HepG2 (cell line): ENCODE data around the gene MRE11. TPM values are rescaled to one million over a fixed set of nuclear protein-coding genes. Genes with fewer than 3 reads are reported as not detected.

Experiments used
- ASH2L ChIP-seq: fragments of 300-600, 200-600 bp; sonication (generic); IDR thresholded peaks from 2 replicates; pipeline ENCODE4 v1.7.0; 2017; ENCODE audit warnings: low read depth, mild to moderate bottlenecking, moderate library complexity, mixed read lengths, low read length; ENCODE audit not compliant: insufficient read length
- CREB3 ChIP-seq: sonication (generic); formaldehyde crosslinking; IDR thresholded peaks from 2 replicates; pipeline ENCODE4 v1.5.0; 2020; ENCODE audit warnings: missing genetic modification reagents
- MAZ ChIP-seq, 2 experiments: sonication (generic) in 1 of 2; formaldehyde crosslinking in 1 of 2; IDR thresholded peaks; 2 replicates each; pipeline versions ENCODE4 v1.5.0 to v1.6.1; 2012 to 2020; ENCODE audit warnings: low read depth in 2 of 2, mild to moderate bottlenecking in 2 of 2, borderline replicate concordance in 1 of 2, improper control_type of control experiment in 1 of 2, low read length in 1 of 2, missing genetic modification reagents in 1 of 2, moderate library complexity in 1 of 2
- MLXIP ChIP-seq: sonication (generic); formaldehyde crosslinking; IDR thresholded peaks from 2 replicates; pipeline ENCODE4 v1.9.0; 2021; ENCODE audit warnings: missing genetic modification reagents, borderline replicate concordance
- MTERF4 ChIP-seq: sonication (generic); formaldehyde crosslinking; IDR thresholded peaks from 2 replicates; pipeline ENCODE4 v1.8.0; 2023; ENCODE audit warnings: mild to moderate bottlenecking, missing genetic modification reagents
- MYC ChIP-seq: sonication (generic); formaldehyde crosslinking; IDR thresholded peaks from 2 replicates; pipeline ENCODE4 v1.9.0; 2021; ENCODE audit warnings: missing genetic modification reagents, borderline replicate concordance
- PBX2 ChIP-seq: IDR thresholded peaks from 2 replicates; pipeline ENCODE4 v1.6.1; 2016; ENCODE audit warnings: control low read depth
- PHF5A ChIP-seq: IDR thresholded peaks from one replicate; pipeline ENCODE4 v1.6.1; 2018; ENCODE audit warnings: low read depth, missing genetic modification reagents; ENCODE audit not compliant: unreplicated experiment
- SMAD9 ChIP-seq: sonication (generic); formaldehyde crosslinking; IDR thresholded peaks from 2 replicates; pipeline ENCODE4 v1.5.1; 2020; ENCODE audit warnings: mild to moderate bottlenecking, missing genetic modification reagents
- SMARCE1 ChIP-seq: fragments of 450-650 bp; IDR thresholded peaks from 2 replicates; pipeline ENCODE4 v1.6.1; 2017; ENCODE audit warnings: borderline replicate concordance
- TFAP4 ChIP-seq: sonication (generic); IDR thresholded peaks from 2 replicates; pipeline ENCODE4 v1.6.1; 2016; ENCODE audit warnings: low read depth, borderline replicate concordance
- YY1 ChIP-seq: IDR thresholded peaks from 2 replicates; pipeline ENCODE4 v1.6.1; 2011; ENCODE audit warnings: low read length, low read depth, moderate library complexity, mild to moderate bottlenecking; ENCODE audit not compliant: insufficient read depth, insufficient replicate concordance
- ZBTB38 ChIP-seq: sonication (generic); formaldehyde crosslinking; IDR thresholded peaks from 2 replicates; pipeline ENCODE4 v1.5.1; 2020; ENCODE audit warnings: mild to moderate bottlenecking, missing genetic modification reagents
- ZFP37 ChIP-seq: sonication (generic); formaldehyde crosslinking; IDR thresholded peaks from 2 replicates; pipeline ENCODE4 v1.4.0; 2020; ENCODE audit warnings: missing genetic modification reagents, borderline replicate concordance
- ZKSCAN5 ChIP-seq: sonication (generic); formaldehyde crosslinking; IDR thresholded peaks from 2 replicates; pipeline ENCODE4 v1.5.1; 2020; ENCODE audit warnings: mild to moderate bottlenecking, missing genetic modification reagents
- ZNF224 ChIP-seq: sonication (generic); formaldehyde crosslinking; IDR thresholded peaks from 2 replicates; pipeline ENCODE4 v1.5.0; 2020; ENCODE audit warnings: mild to moderate bottlenecking, missing genetic modification reagents
- ZNF230 ChIP-seq: sonication (generic); formaldehyde crosslinking; IDR thresholded peaks from 2 replicates; pipeline ENCODE4 v1.4.0; 2020; ENCODE audit warnings: mild to moderate bottlenecking, missing genetic modification reagents
- ZNF333 ChIP-seq: sonication (generic); formaldehyde crosslinking; IDR thresholded peaks from 2 replicates; pipeline ENCODE4 v1.4.0; 2020; ENCODE audit warnings: mild to moderate bottlenecking, missing genetic modification reagents, borderline replicate concordance
- ZNF362 ChIP-seq: sonication (generic); formaldehyde crosslinking; IDR thresholded peaks from 2 replicates; pipeline ENCODE4 v1.4.0; 2020; ENCODE audit warnings: missing genetic modification reagents, mild to moderate bottlenecking, borderline replicate concordance
- ZNF451 ChIP-seq: sonication (generic); formaldehyde crosslinking; IDR thresholded peaks from 2 replicates; pipeline ENCODE4 v1.5.0; 2020; ENCODE audit warnings: mild to moderate bottlenecking, missing genetic modification reagents
- ZNF616 ChIP-seq: sonication (generic); formaldehyde crosslinking; IDR thresholded peaks from 2 replicates; pipeline ENCODE4 v1.5.0; 2020; ENCODE audit warnings: low read depth, mild to moderate bottlenecking, missing genetic modification reagents
- ZNF7 ChIP-seq: IDR thresholded peaks from 2 replicates; pipeline ENCODE4 v1.6.1; 2016; ENCODE audit warnings: missing biosample characterization, missing genetic modification reagents
- polyA plus RNA-seq, 8 experiments: library from polyadenylated mRNA; depleted of rRNA in 3 of 8; stranded (reverse) in 7 of 8; unstranded in 1 of 8; fragments of >200 nt; fragmentation: Illumina TruSeq in 4 of 8; extraction: Trizol in 4 of 8; gene quantifications; 2 replicates each; pipeline versions ENCODE4 v1.2.1 to v1.2.3, GENCODE V29; 2011 to 2016; ENCODE audit warnings: low read depth in 4 of 8, missing spikeins in 1 of 8, mixed read lengths in 1 of 8; ENCODE audit not compliant: insufficient read depth in 1 of 8
- total RNA-seq, 5 experiments: library from RNA; depleted of rRNA; stranded (reverse); fragments of >200 nt; fragmentation: Illumina TruSeq; extraction: Trizol; gene quantifications; 2 replicates each; pipeline ENCODE4 v1.2.3, GENCODE V29; 2016; ENCODE audit warnings: low read depth in 1 of 5

MRE11 gene
- total and polyA plus RNA-seq, 2 of the 13 experiments (the other 11 are each of a cell fraction or from before 2014, with no cell fraction given) = 7.2 to 37.3 TPM

- TF ChIP-seq CREB3 (CRISPR knock-in tag) = no peak
- no peak for TF ChIP-seq TFAP4
- TF ChIP-seq ZBTB38 (CRISPR knock-in tag) = no peak; the same call in 1 of the 2 replicates
- TF ChIP-seq MLXIP (CRISPR knock-in tag) = no peak
- TF ChIP-seq ASH2L = peak; percentile 7
- TF ChIP-seq ZFP37 = no peak
- TF ChIP-seq ZKSCAN5 (CRISPR knock-in tag) = no peak
- TF ChIP-seq SMARCE1 = no peak
- no peak for TF ChIP-seq YY1
- TF ChIP-seq ZNF616 (CRISPR knock-in tag) = no peak
- TF ChIP-seq MAZ (IDR thresholded peaks at IDR 0.05; ENCODE audit: borderline replicate concordance, low read depth, low read length) = no peak
- 0 out of 2 replicates have a peak, but pooled peaks have one; percentile 8 for TF ChIP-seq MAZ (CRISPR knock-in tag; IDR thresholded peaks at IDR 0.05; ENCODE audit: low read depth)
- no peak for TF ChIP-seq ZNF230 (CRISPR knock-in tag)
- TF ChIP-seq PHF5A = no peak
- no peak for TF ChIP-seq ZNF362 (CRISPR knock-in tag)
- TF ChIP-seq MYC (CRISPR knock-in tag) = no peak
- TF ChIP-seq ZNF451 = peak; percentile 74; the same call in 1 of the 2 replicates
- TF ChIP-seq ZNF7 (CRISPR knock-in tag) = no peak
- TF ChIP-seq ZNF224 (CRISPR knock-in tag) = no peak
- TF ChIP-seq PBX2 (CRISPR knock-in tag) = no peak
- TF ChIP-seq SMAD9 (CRISPR knock-in tag) = no peak
- TF ChIP-seq ZNF333 (CRISPR knock-in tag) = no peak
- no peak for TF ChIP-seq MTERF4 (CRISPR knock-in tag)
Observed at GRCh38 chr11:94494126-94494680, 559 bp upstream of the MRE11 start (continued).
